Tibial nerve (tissue), 4 donors: ENCODE data around the gene FHDC1.

Experiments used
- EP300 ChIP-seq, 2 donors: sonication (generic); formaldehyde crosslinking; IDR thresholded peaks; one replicate each; pipeline ENCODE4 v1.6.1; 2017; ENCODE audit warnings: antibody characterized with exemption in 2 of 2, mild to moderate bottlenecking in 1 of 2
- POLR2A ChIP-seq, 2 donors: fragments of 450-650 bp; IDR thresholded peaks; one replicate each; pipeline ENCODE4 v1.6.1; 2017; ENCODE audit warnings: antibody characterized with exemption in 2 of 2, mild to moderate bottlenecking in 2 of 2, moderate library complexity in 2 of 2
- TF ChIP-seq, protein P1 (sequence below), 5 experiments: fragments of 200-600 bp in 3 of 5; fragments of 450-650 bp in 2 of 5; sonication (generic) in 3 of 5; IDR thresholded peaks; one replicate each; pipeline ENCODE4 v1.5.1; 2016 to 2019; ENCODE audit warnings: antibody characterized with exemption in 5 of 5, mild to moderate bottlenecking in 3 of 5, moderate library complexity in 2 of 5

DNA sequence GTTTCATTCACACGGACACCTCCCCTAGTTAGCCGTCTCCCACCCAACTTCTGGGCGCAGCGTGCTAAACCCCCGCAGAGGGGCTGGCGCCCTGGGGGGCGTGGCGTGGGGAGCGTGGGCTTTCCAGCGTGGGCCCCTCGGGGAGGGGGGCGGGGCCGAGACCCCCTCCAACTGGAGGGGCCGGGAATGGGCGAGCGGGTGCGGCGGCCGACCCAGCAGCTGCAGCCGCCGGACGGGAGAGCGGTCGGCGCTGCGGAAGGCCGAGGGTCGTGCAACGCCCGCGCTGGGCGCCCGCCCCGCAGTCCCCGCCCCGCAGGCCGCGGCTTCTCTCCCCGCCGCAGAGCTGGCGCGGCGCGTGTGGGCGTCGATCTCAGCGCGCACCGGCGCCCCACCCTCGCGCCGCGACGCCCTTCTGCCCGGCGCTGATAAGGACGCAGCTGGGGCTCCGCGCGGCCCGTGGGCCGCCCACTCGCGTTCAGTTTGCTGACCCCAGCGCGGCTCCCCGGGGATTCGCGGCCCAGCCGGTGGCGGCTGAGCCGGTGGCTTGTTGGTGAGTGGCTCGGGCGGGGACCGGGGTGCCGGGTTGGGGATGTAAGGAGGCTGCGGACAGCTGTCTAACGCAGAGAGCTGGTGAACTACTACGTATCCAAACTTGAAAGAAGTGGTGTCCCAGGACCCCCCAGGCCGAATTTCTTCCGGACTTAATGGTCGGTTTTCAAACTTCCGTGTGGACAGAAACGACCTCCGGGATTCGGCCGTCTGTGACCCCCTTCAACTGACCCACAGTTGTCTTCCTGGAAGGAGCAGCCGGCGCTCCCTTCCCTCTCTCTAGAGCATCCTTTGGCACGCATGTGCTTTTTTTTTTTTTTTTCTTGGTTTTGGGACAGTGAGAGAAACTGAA is 1.5 kb downstream of the FHDC1 start:
- TF ChIP-seq, protein P1, sequence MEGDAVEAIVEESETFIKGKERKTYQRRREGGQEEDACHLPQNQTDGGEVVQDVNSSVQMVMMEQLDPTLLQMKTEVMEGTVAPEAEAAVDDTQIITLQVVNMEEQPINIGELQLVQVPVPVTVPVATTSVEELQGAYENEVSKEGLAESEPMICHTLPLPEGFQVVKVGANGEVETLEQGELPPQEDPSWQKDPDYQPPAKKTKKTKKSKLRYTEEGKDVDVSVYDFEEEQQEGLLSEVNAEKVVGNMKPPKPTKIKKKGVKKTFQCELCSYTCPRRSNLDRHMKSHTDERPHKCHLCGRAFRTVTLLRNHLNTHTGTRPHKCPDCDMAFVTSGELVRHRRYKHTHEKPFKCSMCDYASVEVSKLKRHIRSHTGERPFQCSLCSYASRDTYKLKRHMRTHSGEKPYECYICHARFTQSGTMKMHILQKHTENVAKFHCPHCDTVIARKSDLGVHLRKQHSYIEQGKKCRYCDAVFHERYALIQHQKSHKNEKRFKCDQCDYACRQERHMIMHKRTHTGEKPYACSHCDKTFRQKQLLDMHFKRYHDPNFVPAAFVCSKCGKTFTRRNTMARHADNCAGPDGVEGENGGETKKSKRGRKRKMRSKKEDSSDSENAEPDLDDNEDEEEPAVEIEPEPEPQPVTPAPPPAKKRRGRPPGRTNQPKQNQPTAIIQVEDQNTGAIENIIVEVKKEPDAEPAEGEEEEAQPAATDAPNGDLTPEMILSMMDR (IDR thresholded peaks at IDR 0.05): no peak
- TF ChIP-seq EP300 (IDR thresholded peaks at IDR 0.05): peak in 1 of 2 donors; percentile 14
- no peak for TF ChIP-seq POLR2A (IDR thresholded peaks at IDR 0.05)
